Activated CD4-positive, CD25-positive, alpha-beta regulatory T cell treated with anti-CD3 and anti-CD28 coated beads, Interleukin-2, amount 50 U/mL, for 16 hours (primary cell): ENCODE data around the gene DLX4.

Experiments
- DNase-seq: peaks from one replicate; pipeline ENCODE4 v3.0.0-alpha.2; 2020; ENCODE audit warnings: low read depth, low spot score

Gene DLX4

GRCh38 chr17:49968405-49969133 is 421 bp upstream of the DLX4 start:
- DNase-seq: peak; percentile 37

DNA sequence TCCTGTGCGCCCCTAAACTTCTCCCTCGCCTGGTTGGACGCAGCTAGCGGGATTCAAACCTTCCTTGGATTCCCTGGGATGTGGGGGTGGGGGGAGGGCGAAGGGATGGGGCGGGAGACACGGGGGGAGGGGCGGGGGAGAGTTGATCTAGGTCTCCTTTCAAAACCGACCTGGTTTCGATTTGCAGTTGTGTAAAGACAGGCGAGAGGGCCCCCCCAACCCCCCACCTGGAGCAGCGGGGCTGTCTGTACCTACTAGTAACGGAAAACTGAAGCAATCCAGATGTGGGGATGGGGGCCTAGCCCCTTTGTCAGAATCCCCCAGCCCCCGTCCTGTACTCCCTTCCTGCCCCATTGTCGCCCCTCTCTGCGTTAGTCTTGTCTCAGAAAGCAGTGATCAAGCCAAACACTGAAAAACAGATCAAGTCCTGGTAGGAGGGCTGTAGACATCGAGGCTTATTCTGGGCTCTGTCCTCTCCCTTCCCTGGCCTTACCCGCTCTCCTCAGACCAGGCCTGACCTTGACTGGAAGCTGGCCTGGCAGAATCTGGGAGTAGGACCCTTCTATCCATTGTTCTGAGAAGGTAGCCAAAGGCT is 902 bp downstream of the DLX4 start:
- no peak for DNase-seq

GRCh38 chr17:49970498-49970897 is 1.5 kb downstream of the DLX4 start:
- DNase-seq: no peak

- no peak for DNase-seq
Observed at GRCh38 chr17:49971199-49971847, 2.3 kb downstream of the DLX4 start.

DNA sequence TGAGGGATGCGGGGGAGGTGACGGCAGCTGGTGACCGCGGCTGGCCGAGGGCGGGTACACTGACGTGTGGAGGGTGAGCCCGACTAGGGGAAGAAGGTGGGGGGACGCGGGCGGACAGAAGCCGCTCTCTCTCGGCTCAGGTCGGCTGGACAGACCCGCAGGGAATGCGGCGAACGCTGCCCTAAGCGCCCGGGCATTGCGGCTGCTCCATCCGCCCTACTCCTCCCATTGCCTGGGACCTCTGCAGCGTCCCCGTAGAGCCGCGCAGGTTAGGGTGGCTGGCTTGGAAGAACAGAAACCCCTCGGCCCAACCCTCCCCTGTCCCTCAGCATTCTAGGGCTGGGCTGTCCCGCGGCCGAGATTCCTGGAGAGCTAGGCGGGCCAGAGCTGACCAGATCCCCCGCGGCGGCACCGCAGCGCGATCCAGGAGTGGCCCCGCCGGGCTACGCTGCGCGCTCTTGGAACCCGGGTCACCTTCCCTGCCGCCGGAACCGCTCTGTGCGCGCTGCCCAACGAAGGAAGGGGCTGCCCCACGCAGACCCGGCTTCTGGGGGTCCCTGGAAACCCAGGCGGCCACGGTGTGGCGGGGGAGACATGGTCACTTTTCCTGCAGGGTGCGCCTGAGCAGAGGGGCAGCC is 3.0 kb downstream of the DLX4 start:
- no peak for DNase-seq

DNA sequence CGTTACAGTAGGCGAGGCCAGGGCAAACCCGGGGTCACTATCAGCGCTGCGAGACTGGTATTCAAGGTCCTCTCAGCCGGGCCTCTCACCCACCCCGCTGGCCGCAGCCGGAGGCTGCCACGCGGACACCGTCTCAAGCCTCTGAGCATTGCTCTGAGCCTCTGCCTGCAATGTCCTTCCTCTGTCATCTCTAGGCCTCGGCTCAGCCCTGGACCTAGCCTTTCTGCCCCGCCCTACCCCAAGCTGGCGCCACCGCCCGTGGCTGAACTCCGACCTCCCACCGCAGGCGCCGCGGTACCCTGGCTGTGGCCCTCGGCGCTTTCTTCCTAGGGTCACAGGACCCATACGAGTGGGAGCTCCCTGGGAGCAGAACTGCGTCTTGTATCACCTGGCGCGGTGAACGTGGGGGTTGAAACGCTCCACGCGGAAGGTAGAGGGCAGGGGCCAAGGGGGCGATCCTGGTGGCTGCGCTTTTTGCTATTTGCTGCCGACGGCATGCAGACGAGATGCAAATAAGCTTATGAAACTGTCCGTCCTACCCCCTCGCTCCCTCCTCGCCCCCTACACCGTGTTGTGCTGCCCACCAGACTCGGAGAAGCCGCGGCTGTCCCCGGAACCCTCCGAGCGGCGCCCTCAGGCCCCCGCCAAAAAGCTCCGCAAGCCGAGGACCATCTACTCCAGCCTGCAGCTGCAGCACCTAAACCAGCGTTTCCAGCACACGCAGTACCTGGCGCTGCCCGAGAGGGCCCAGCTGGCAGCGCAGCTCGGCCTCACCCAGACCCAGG is 3.7 kb downstream of the DLX4 start:
- no peak for DNase-seq

DNA sequence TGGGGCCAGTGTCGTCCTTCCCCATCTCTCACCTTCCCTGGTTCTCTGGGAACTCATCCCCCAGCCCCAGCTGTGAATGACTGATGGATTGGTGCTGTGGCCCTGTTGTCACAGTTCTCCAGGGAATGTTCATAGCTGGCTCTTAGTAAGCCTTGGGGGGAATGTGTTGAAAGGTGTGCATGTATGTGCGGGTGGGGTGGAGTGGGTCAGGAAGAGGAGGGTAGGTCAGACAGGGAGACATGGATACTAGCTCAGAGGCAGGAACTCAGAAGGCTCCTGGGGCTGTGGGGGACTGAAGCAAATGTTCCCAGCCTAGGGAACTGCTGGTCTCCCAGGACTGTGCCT is 4.3 kb downstream of the DLX4 start:
- no peak for DNase-seq

DNA sequence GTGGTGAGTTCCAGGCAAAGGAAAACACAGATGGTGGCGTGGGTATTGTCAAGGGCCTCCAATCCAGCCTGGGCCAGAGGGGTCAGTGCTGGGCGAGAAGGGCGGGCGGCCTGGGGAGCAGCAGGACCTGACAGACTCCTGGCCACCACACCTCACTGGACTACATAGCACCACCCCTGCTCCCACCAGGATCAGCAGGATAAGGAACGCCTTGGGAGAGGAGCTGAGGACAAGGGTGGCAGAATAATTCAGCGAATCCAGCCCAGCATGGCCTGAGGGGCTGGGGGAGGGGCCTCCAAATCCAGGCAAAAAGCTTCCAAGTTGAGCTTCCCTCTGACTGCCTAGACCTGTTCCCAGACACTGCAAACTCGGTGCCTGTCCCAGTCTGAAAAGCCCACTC is 6.5 kb downstream of the DLX4 start:
- DNase-seq: no peak

DNA sequence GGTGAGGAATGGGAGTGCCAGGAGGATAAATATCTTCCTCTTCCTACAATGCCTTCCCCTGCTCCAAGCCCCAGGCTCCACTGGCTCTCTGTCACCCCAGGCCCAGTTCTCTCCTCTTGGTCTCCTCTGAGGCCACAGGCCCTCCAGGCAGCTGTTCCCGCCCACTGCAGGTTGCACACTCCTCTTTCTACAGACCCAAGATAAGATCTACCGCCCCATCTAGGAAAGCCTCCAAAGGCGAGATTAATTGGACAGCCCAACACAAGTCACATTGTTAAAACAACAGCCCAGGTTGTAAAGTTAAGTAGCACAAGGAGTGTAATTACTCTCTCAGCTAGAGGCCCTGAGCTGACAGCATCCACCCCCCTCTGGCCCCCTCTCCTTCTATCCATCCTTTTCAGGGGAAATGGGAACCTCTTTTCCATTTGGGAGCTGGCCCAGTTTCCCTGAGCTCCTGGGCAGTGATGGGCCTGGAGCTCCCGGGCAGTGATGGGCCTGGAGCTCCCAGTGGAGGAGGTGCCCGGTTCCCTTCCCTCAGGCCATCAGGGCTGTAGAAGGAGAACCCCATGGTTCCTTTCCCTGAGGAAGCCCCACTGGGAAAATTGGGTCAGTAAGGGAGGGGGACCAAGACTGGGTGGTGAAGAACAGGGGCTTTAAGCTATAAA is 7.3 kb downstream of the DLX4 start:
- DNase-seq: no peak

DNA sequence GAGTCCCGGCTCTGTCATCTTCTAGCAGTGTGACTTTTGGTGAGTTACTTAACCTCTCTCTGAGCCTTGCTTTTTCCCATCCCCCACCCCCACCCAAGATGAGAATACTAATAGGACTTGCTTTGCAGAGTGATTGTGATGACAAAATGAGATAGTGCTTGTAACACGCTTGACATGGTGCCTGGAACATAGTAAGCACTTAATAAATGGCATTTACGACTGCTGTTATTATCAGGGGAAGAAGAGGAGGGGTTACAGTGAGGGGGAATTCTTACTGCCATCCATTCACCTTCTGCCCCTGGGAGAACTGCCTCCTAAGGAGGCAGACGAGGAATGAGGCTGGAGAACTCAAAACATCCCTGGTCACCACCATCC is 7.8 kb downstream of the DLX4 start:
- no peak for DNase-seq

- DNase-seq: no peak
Observed at GRCh38 chr17:49977463-49978389, 8.7 kb downstream of the DLX4 start.

DNA sequence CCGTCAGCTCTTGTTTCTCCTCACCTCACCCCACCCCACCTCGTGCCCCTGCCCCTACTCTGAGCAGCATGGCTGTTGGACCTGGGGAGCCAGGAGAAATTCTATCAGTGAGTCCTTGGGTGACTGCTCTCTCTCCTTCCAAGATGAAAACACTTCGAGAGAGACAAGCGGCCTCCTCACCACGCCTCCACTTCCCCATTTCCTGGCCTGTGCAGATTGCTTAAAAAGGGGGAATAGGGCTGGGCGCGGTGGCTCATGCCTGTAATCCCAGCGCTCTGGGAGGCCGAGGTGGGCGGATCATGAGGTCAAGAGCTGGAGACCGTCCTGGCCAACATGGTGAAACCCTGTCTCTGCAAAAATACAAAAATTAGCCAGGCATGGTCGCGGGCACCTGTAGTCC is 9.5 kb downstream of the DLX4 start:
- DNase-seq: no peak

GRCh38 chr17:49979748-49980479 is 10.9 kb downstream of the DLX4 start:
- no peak for DNase-seq

DNA sequence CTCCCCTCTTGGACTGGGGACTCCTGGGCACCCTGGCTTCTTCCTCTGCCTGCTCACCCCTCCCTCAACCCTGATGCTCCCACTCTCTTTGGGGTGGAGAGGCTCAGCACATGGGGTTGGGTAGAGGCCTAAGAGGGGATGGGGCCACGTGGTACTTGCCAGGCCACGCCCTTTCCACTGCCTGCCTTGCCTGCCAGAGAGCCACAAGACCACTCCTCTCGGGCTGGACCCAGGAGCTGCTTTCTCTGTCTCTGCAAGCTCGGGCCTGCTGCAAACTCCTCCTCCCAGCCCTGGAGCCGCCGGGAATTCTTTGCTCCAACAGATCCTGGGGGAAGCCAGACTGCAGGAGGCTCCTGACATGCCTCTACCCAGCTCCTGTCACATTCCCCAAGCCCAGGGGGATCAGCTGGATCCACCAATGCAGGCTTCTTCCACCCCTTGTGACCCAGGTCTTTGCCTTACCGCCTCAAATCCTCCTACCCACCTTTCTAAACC is 11.8 kb downstream of the DLX4 start:
- no peak for DNase-seq

DNA sequence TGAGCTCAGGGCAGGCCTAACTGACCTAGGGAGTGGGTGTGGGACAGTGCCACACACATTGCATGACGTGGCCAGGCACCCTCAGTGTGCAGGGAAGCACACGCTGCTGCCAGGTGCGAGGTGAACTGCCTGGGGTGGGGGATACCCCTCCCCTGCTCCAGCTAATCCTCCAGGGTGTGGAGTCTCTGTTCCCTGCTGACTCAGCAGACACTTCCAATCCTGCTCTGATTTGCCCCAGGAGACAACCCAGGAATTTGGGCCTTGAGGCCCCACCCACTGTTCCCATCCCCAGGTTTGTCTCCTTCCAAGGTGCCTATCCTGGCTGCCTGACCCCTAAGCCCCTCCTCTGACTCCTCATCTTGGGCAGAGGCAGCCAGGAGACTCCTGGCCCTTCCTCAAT is 15.3 kb downstream of the DLX4 start:
- no peak for DNase-seq

DNA sequence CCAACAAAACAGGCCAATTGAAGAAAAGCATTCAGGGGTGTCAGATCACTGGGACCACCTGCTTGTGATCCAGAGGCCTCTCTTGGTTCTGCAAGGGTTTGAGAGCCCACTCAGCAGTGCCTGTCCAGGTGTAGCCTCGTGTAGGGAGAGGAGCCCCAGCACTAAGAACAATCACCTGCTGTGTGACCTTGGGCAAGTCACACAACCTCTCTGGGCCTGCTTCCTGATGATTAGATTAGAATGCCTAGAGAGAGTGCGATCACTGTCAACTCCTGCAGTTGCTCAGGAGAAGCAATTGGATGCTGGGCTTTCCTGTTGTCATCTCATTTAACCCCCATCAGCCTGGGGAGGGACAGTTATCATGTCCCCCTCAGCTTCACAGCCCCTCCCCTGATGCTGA is 15.8 kb downstream of the DLX4 start:
- no peak for DNase-seq

DNA sequence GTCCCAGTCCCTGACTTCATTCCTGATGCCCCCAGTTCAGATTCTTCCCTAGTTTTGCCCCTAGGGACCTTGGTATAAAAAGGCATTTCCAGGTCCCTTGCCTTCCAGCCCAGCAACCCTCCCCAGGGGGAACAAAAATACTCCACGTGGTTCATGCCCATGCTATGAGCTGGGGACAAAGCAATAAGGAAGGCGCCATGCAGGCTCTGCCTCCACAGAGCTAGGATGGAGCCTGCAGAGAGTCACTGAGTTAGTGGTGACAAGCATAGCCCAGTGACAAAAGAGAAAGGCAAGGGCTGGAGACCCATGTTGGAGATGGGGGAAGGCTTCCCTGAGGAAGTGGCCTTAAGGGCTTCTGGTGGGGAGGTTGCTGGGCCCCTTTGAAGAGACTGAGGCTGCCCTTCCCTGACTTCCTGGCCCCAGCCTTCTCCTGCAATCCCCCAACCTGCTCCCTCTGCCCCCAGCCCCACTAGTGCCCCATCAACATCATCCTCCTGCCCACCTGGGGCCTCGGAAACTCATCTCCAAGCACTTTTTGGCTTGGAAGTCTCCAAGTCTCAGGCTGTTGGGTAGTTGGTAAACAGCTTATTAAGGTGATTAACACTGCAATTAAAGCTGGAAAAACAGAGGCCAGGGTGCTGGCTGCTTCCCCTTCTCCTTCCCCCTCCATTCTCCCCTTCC is 16.5 kb downstream of the DLX4 start:
- DNase-seq: no peak

GRCh38 chr17:49986396-49987289 is 17.7 kb downstream of the DLX4 start:
- no peak for DNase-seq
